Measurements from ENCODE around the gene EXD3. TPM values are rescaled to one million over a fixed set of nuclear protein-coding genes. Genes with fewer than 3 reads are reported as not detected.
A peak's percentile ranks its signal among the peaks of the same experiment; 100 is the strongest.

EXD3 gene
- total RNA-seq, 1 experiment from 2014 or later = 0.24 TPM

DNA sequence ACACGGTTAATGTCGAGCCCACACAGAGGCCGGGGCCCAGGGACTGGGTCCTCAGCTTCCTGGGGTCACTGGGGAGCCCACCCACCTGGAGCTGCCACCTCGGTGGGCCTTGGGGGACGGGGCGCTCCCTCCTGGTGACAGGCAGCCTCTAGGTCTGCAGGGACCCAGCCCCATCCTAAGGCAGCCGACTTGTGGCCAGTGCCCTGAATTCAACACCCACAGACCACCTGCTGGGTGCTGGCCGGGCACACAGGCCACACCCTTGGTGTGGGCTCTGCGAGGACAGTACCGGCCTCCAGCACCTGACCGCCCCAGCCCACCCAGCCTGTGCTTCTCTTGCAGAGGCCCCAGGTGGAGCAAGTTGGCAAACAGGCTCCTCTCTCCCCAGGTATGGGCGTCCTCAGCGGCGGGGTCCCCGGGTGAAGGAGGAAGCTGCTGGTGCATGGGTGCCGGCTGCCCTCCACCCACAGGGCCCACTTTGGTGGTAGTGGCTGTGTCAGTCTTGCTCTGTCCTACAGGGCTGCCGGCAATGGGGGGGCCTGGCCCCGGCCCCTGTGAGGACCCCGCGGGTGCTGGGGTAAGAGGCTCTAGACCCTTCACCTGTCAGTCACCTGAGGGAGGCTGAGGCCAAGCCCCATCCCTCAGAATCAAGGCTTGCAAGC is 9.9 kb upstream of the EXD3 start:
- DNase-seq (ENCODE audit: low read depth) = no peak

GRCh38 chr9:137431416-137431931 is 8.5 kb upstream of the EXD3 start:
- DNase-seq (ENCODE audit: low read depth) = no peak

DNA sequence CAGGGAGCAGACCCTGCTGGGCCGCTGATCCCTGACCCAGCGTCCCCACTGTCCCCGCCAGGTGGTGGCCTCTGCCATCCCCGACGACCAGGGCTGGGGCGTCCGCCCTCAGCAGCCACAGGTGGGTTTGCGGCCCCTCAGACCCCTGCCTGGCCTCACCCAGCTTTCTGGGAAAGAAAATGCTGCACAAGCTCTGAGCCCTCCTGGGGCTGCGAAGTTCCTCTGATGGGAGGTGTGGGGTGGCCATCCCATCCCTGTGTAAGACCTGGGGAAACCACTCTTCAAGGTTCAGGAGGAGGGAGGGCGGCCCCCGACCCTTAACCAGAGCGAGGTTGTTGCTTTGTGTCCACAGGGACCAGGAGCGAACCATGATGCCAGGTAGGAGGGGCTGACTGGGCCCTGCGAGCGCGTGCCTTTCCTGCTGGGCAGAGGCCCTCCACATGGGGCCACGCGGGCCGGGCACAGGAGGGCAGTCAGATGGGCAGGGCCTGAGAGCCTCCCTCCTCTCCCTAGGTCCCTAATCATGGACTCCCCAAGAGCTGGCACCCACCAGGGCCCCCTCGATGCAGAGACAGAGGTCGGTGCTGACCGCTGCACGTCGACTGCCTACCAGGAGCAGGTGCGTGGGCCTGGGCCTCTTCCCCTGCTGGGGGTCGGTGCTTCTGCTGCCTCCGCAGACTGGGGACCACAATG is 7.9 kb upstream of the EXD3 start:
- no peak for DNase-seq (ENCODE audit: low read depth)

- DNase-seq (ENCODE audit: low read depth) = no peak
These were observed 7.2 kb upstream of the EXD3 start for GRCh38 chr9:137429974-137430722.

DNA sequence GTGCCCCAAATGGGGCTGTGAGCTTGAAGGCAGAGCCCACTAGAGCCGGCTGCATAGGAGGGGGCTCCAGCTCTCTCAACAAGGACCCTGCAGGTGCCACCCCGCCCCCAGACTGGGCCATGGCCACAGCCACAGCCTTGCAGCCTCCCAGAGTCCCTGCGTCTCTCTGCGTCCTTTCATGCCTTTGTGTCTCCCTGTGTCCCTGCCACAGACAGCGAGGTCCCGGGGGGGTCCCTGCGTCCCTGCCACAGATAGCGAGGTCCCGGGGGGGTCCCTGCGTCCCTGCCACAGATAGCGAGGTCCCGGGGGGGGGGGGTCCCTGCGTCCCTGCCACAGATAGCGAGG is 6.6 kb upstream of the EXD3 start:
- no peak for DNase-seq (ENCODE audit: low read depth)

GRCh38 chr9:137428841-137429545 is 6.0 kb upstream of the EXD3 start:
- no peak for DNase-seq (ENCODE audit: low read depth)

DNA sequence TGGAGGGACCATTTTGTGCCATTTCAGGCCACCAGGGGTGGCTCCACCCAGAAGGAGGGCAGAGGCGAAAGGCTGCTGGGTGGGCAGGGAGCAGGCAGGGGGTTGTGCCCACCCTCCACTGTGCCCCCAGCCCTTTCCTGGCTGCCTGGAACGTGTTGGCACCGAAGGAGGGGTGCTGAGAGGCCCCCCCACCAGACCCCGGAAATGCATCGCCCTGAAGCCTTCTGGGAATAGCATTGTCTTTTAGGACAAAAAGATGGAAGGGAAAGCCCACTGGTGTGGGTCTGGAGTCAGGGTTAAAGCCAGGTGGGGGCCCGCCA is 5.3 kb upstream of the EXD3 start:
- no peak for DNase-seq (ENCODE audit: low read depth)

DNA sequence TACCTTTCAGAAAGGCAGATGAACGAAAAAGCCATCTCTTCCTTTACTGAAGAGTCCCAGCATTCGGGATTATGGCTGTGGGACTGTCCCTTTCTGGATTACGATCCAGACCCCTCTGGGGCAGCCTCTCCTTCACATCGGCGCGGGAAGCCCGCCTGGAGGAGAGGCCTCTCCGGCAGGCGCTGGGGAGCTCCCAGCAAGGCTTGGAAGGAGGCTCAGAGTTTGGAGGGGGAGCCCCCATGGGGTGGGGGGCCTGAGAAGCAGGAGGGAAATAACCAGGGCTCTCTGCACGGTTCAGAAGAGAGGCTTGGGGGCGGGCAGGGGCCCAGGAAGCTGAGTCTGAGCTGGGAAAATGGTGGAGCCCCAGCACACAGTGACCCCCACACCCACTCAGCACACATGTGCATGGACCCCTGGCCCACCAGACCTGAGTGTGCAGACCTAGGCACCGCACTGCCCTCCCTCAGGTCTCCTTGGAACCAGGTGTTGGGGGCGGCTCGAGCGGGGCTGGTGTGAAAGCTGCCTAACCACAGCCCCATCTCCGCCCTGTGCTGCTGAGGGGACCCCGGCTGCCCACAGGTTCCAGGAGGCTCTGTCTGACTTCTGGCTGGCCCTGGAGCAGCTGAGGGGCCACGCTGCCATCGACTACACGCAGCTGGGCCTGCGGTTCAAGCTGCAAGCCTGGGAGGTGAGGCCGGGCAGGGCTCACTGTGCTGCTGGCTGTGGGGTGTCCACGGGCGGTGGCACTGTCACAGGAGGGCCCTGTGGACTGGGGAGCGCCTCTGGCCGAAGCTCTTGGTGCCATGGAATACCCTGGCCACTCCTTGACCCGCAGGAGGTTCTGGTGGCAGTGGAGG is 4.7 kb upstream of the EXD3 start:
- no peak for DNase-seq (ENCODE audit: low read depth)

- no peak for DNase-seq (ENCODE audit: low read depth)
These were observed 3.2 kb upstream of the EXD3 start for GRCh38 chr9:137426018-137426681.

- peak; percentile 28 for DNase-seq (ENCODE audit: low read depth)
These were observed 741 bp upstream of the EXD3 start for GRCh38 chr9:137423514-137424291.

DNA sequence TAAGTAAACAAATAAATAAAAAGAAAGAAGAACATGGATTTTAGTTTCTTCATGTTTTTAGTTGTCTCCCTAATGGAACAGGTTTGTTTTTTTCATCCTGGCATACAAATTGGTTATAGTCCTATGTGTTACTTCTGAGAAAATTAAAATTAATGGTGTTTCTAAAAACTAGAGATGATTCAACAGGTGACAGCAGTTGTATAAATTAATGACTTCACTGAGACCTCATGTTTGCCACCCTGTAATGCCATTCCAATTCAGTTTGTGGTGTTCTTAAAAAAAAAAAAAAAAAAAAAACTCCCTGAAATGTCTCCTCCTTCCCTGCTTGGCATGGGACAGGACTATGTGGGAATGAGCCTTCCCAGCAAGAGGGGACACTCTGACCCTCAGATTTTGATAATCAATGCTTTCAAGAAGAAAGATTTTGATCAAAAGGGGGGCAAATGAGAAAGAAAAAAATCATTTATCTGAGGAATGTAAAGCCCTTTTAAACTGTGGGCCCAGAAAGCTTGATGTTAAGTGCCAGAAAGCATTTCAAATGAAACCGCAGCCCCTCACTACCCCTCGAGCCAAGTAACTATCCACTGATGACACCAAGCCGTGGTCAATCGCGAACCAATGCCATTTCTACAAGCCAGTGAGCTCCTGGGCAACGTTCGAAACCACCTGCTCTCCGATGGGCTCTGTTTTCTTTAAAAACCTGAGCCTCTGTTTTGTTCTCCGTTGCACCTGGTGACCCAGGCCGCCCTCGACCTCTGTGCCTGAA is 941 bp downstream of the EXD3 start:
- no peak for DNase-seq (ENCODE audit: low read depth)

DNA sequence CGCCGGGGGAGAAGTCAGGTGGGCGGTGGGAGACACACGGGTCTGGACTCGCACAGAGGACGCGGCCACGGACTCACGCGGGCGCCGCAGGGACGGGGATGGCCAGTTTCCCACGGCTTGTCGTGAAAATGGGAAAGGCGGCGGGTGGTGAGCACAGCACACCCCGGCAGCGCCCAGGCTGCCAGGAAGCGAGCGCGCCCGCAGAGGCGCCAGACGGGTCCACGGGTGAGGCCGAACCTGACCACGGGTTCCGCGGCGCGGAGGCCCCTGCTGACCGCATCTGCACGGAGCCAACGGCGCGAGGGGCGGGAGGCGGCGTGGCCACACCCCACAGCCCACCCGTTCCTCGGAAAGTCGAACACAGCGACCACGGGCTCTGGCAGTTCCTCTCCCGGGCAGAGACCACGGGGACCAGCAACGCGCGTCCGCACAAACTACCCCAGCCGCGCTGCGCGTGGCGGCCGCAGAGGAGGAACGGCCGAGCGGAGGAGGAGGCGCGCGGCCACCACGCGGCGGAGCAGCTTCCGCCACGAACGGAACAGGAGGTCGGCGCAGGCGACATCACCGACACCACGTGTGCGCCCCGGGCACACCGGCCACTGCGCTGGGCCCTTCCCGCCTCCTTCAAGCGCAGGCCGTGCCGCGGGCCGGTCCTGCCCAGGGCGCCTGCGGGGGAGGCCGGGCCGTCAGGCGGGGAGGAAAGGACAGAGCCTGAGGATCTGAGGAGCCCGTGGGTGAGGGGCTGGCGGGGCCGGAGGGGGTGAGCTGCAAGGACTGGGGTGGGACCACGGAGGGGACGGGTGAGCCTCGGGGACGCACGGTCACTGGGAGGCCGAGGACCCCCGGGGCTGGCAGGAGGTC is 5.6 kb downstream of the EXD3 start:
- DNase-seq (ENCODE audit: low read depth) = no peak

DNA sequence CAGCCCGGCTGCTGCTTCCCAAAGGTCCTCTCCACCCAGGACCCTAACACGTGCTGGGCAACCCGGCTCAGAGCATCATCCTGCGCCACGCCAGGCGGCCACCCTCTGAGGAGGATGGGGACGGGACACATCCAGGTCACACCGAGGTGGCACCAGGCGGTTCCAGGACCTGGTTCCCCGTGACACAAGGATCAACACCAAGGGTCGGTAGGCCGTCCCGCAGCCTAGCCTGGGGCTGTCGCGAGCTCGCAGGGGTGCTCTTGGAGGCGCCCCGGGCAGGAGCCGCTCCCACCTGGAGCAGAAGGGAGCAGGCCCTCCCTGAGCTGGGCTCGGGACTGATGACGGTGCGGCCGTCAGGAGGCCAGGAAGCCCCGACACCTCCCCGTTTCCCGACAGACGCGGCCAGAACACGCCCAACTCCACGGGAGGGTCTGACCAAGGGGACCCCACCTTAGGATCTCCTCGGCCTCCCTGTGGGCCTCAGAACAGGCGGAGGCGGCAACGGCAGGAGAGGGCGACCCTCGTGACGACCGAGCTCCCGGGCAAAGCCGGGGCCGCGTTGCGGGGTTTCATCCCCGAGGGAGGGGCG is 6.3 kb downstream of the EXD3 start:
- DNase-seq (ENCODE audit: low read depth) = no peak

DNA sequence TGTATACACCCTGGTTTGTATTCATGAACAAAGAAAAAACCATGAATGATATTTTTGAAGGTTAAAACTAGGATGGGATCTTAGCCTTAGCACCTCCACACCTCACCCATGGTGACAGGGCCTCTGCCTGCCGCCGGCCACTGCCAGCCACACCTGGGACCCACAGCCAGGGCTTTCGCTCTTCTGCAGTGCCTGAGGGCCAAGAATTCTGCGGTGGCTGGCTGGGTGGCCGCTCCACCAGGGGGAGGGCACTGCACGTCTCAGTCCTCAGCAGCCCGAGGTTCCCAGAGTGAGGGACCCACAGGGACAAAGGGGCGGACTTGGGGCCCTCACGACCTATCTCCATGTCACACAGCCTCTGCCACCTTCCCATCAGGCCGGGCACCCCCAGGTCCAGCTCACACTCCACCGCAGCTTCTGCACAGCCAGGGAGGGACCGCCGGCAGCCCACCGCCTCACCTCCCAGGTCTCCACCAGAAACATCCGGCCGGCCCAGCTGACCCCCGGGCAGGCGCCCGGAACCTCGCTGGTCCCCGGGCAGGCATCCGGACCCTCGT is 6.9 kb downstream of the EXD3 start:
- no peak for DNase-seq (ENCODE audit: low read depth)

- no peak for DNase-seq (ENCODE audit: low read depth)
These were observed 7.5 kb downstream of the EXD3 start for GRCh38 chr9:137415451-137415850.

- no peak for DNase-seq (ENCODE audit: low read depth)
These were observed 10.5 kb downstream of the EXD3 start for GRCh38 chr9:137412431-137412830.

GRCh38 chr9:137411645-137412380 is 11.1 kb downstream of the EXD3 start:
- DNase-seq (ENCODE audit: low read depth) = peak; percentile 88
